ENCODE results near the gene TMEM266. TPM values are rescaled to one million over a fixed set of nuclear protein-coding genes. Genes with fewer than 3 reads are reported as not detected.

TMEM266 gene
- total RNA-seq, 2 experiments from 2014 or later, result not detected

- intact Hi-C loops (cut with DNase I, micrococcal nuclease), result no loop called here
- TF ChIP-seq, protein P1, sequence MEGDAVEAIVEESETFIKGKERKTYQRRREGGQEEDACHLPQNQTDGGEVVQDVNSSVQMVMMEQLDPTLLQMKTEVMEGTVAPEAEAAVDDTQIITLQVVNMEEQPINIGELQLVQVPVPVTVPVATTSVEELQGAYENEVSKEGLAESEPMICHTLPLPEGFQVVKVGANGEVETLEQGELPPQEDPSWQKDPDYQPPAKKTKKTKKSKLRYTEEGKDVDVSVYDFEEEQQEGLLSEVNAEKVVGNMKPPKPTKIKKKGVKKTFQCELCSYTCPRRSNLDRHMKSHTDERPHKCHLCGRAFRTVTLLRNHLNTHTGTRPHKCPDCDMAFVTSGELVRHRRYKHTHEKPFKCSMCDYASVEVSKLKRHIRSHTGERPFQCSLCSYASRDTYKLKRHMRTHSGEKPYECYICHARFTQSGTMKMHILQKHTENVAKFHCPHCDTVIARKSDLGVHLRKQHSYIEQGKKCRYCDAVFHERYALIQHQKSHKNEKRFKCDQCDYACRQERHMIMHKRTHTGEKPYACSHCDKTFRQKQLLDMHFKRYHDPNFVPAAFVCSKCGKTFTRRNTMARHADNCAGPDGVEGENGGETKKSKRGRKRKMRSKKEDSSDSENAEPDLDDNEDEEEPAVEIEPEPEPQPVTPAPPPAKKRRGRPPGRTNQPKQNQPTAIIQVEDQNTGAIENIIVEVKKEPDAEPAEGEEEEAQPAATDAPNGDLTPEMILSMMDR (IDR thresholded peaks at IDR 0.05), result no peak
- Histone ChIP-seq H3K4me3 (ENCODE audit: low read length) (no peak overlapping the region), H3K27me3 (ENCODE audit: control insufficient read depth in 1 of 2, insufficient read depth in 2 of 2, low read length in 2 of 2) (peaks cover 30 to 50% of the 10 kb centered on the region in 2 experiments), H3K36me3 (ENCODE audit: insufficient read depth, low read length) (no peaks in the 10 kb centered on the region), H3K9me3 (ENCODE audit: control insufficient read depth in 1 of 2, insufficient read depth in 1 of 2, low read length in 2 of 2) (peaks cover 0 to 6% of the 10 kb centered on the region in 2 experiments), H3K27ac (ENCODE audit: low read depth in 1 of 2, low read length in 2 of 2) (no peak overlapping the region), H3K4me1 (ENCODE audit: insufficient read depth, low read length) (peaks cover 26% of the 10 kb centered on the region)
- CTCF ChIA-PET, result interaction anchor here (1.4 kb wide), 1 partner anchor 77 kb away, joined by 4 read pairs; no protein-coding TSS in a partner anchor
- DNase-seq (no peak), ATAC-seq (ENCODE audit: poor library complexity) (no peak)
- Mint-ChIP-seq H3K36me3 (ENCODE audit: low read depth) (no peaks in the 10 kb centered on the region), H3K4me3 (no peak overlapping the region), H3K4me1 (ENCODE audit: low read depth) (peaks cover 28% of the 10 kb centered on the region), H3K27me3 (peaks cover 72% of the 10 kb centered on the region), H3K27ac (no peak overlapping the region), H3K9me3 (no peaks in the 10 kb centered on the region)
- POLR2A ChIA-PET, result no interaction called here
Measured at GRCh38 chr15:76062286-76062685, 2.5 kb downstream of the TMEM266 start.

DNA sequence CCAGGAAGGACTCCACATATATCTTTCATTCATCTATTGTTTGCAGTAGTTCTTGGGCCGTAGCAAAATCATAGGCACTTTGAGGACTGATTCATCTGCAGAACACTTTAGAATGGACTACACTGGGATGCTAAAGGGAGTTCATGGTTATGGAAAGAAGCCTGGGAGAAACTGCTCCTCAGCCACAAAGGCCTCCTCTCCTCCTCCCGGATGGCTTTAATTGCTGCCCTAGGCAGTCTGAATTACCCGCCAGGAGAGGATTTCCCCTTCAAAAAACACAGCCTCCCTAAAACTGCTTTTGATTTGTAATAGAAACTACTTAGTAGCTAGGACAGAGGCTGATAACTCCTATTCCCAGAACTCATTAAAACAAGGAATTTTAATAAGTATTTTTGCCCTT, 4.6 kb downstream of the TMEM266 start:
- H3K9me3 ChIP-seq (ENCODE audit: control insufficient read depth in 1 of 2, insufficient read depth in 1 of 2, low read length in 2 of 2), result peaks cover 0 to 6% of the 10 kb centered on the region in 2 experiments
- H3K4me1 Mint-ChIP-seq (ENCODE audit: low read depth), result peaks cover 11% of the 10 kb centered on the region
- no peaks in the 10 kb centered on the region for H3K9me3 Mint-ChIP-seq
- H3K36me3 Mint-ChIP-seq (ENCODE audit: low read depth), result no peaks in the 10 kb centered on the region
- ATAC-seq (ENCODE audit: poor library complexity) (no peak), DNase-seq (no peak)
- intact Hi-C loops (cut with DNase I, micrococcal nuclease), result no loop called here
- H3K36me3 ChIP-seq (ENCODE audit: insufficient read depth, low read length), result no peaks in the 10 kb centered on the region
- TF ChIP-seq, protein P1 (IDR thresholded peaks at IDR 0.05), result no peak
- no peak overlapping the region for H3K4me3 Mint-ChIP-seq
- H3K27ac Mint-ChIP-seq, result no peak overlapping the region
- H3K27ac ChIP-seq (ENCODE audit: low read depth in 1 of 2, low read length in 2 of 2), result no peak overlapping the region
- CTCF ChIA-PET, result no interaction called here
- no peak overlapping the region for H3K4me3 ChIP-seq (ENCODE audit: low read length)
- peaks cover 16% of the 10 kb centered on the region for H3K4me1 ChIP-seq (ENCODE audit: insufficient read depth, low read length)
- H3K27me3 Mint-ChIP-seq, result peaks cover 58% of the 10 kb centered on the region
- peaks cover 15 to 33% of the 10 kb centered on the region in 2 experiments for H3K27me3 ChIP-seq (ENCODE audit: control insufficient read depth in 1 of 2, insufficient read depth in 2 of 2, low read length in 2 of 2)
- POLR2A ChIA-PET, result no interaction called here

DNA sequence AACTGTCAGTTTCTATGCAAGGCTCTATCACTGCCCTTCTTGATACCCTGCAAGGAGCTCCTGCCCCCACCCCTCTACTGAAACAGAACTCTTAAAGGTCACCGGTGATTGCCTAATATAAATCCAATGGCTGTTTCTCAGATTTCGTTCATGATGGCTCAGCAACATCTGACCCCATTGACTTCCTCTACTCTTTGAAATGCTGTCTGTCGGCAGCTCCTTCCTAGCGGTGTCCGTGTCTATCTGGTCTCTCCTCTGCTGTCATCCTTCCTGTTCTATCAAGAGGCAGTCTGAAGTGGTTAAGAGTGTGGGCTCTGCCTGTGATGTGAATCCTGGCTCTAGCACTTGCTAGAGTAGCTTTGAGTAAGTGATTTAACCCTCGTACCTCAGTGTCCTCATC, 5.5 kb downstream of the TMEM266 start:
- H3K4me1 ChIP-seq (ENCODE audit: insufficient read depth, low read length), result peaks cover 10% of the 10 kb centered on the region
- intact Hi-C loops (cut with DNase I, micrococcal nuclease), result no loop called here
- peaks cover 56% of the 10 kb centered on the region for H3K27me3 Mint-ChIP-seq
- POLR2A ChIA-PET, result no interaction called here
- no peak overlapping the region for H3K4me3 Mint-ChIP-seq
- peaks cover 11 to 29% of the 10 kb centered on the region in 2 experiments for H3K27me3 ChIP-seq (ENCODE audit: control insufficient read depth in 1 of 2, insufficient read depth in 2 of 2, low read length in 2 of 2)
- TF ChIP-seq, protein P1 (IDR thresholded peaks at IDR 0.05), result no peak
- H3K36me3 ChIP-seq (ENCODE audit: insufficient read depth, low read length), result no peaks in the 10 kb centered on the region
- H3K9me3 Mint-ChIP-seq, result no peaks in the 10 kb centered on the region
- no peak overlapping the region for H3K27ac Mint-ChIP-seq
- H3K4me1 Mint-ChIP-seq (ENCODE audit: low read depth), result peaks cover 11% of the 10 kb centered on the region
- ATAC-seq (ENCODE audit: poor library complexity), result peak; percentile 55
- no peak overlapping the region for H3K4me3 ChIP-seq (ENCODE audit: low read length)
- H3K36me3 Mint-ChIP-seq (ENCODE audit: low read depth), result no peaks in the 10 kb centered on the region
- peaks cover 0 to 1% of the 10 kb centered on the region in 2 experiments for H3K9me3 ChIP-seq (ENCODE audit: control insufficient read depth in 1 of 2, insufficient read depth in 1 of 2, low read length in 2 of 2)
- no peak overlapping the region for H3K27ac ChIP-seq (ENCODE audit: low read depth in 1 of 2, low read length in 2 of 2)
- CTCF ChIA-PET, result interaction anchor here (0.9 kb wide), 1 partner anchor 74 kb away, joined by 3 read pairs; no protein-coding TSS in a partner anchor
- peak in 4 of 14 experiments; percentile 4 to 59 (median 45) for DNase-seq

Measured in CD4-positive, alpha-beta T cell (primary cell).